ENCODE results near the gene OPA3. TPM values are rescaled to one million over a fixed set of nuclear protein-coding genes. Genes with fewer than 3 reads are reported as not detected.

OPA3 gene
- total RNA-seq (11.2 and 11.4 TPM in 2 replicates), polyA plus RNA-seq (6.2 and 7.3 TPM in 2 replicates), polyA minus RNA-seq (7.9 and 12.8 TPM in 2 replicates)
- total RNA-seq (2013): 3.6 TPM

- peak; percentile 100 for DNase-seq
- peak within 1 kb of the TSS; percentile 83 for H2AFZ ChIP-seq (ENCODE audit: insufficient read depth, low read depth, low read length, poor library complexity, severe bottlenecking)
- intact Hi-C loops (cut with micrococcal nuclease): loop anchor here (1.0 kb wide), 9 partner anchors 58 to 302 kb away; partner anchors contain the start of genes IRF2BP1, PPP1R13L, QPCTL and RTN2
- H3K9me3 ChIP-seq (ENCODE audit: control extremely low read depth in 1 of 3, control insufficient read depth in 2 of 3, insufficient read depth in 1 of 3, low read length in 2 of 3): no peaks in the 10 kb centered on the region
- peak within 1 kb of the TSS; percentile 83 for H3K4me2 ChIP-seq (replicated peaks; ENCODE audit: low read depth, low read length, poor library complexity, severe bottlenecking)
- no peaks in the 10 kb centered on the region for H4K20me1 ChIP-seq (ENCODE audit: control insufficient read depth, insufficient read depth, low read length, poor library complexity, severe bottlenecking)
- TF ChIP-seq, protein P1, sequence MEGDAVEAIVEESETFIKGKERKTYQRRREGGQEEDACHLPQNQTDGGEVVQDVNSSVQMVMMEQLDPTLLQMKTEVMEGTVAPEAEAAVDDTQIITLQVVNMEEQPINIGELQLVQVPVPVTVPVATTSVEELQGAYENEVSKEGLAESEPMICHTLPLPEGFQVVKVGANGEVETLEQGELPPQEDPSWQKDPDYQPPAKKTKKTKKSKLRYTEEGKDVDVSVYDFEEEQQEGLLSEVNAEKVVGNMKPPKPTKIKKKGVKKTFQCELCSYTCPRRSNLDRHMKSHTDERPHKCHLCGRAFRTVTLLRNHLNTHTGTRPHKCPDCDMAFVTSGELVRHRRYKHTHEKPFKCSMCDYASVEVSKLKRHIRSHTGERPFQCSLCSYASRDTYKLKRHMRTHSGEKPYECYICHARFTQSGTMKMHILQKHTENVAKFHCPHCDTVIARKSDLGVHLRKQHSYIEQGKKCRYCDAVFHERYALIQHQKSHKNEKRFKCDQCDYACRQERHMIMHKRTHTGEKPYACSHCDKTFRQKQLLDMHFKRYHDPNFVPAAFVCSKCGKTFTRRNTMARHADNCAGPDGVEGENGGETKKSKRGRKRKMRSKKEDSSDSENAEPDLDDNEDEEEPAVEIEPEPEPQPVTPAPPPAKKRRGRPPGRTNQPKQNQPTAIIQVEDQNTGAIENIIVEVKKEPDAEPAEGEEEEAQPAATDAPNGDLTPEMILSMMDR (IDR thresholded peaks at IDR 0.05): no peak
- TF ChIP-seq EZH2 (IDR thresholded peaks at IDR 0.05; ENCODE audit: borderline replicate concordance, insufficient read depth, low read depth, low read length, poor library complexity, severe bottlenecking): no peak
- peaks cover 10 to 15% of the 10 kb centered on the region in 2 donors for H3K4me1 ChIP-seq (ENCODE audit: control insufficient read depth in 2 of 2, insufficient read depth in 2 of 2, low read length in 2 of 2)
- peak within 1 kb of the TSS; percentile 97 for H3K9ac ChIP-seq (ENCODE audit: low read length)
- 0% methylated on average over 48 of the region's 63 CpGs for WGBS (ENCODE audit: insufficient coverage)
- Mint-ChIP-seq H3K4me1 (peaks cover 21% of the 10 kb centered on the region), H3K27ac (peak within 1 kb of the TSS; percentile 99), H3K9me3 (ENCODE audit: insufficient read depth) (no peaks in the 10 kb centered on the region), H3K27me3 (peaks cover 5% of the 10 kb centered on the region), H3K4me3 (peak within 1 kb of the TSS; percentile 85)
- no peaks in the 10 kb centered on the region for H3K36me3 ChIP-seq (replicated peaks in 1 of 2; ENCODE audit: control extremely low read depth in 1 of 2, control insufficient read depth in 1 of 2, extremely low read depth in 1 of 2, insufficient read depth in 2 of 2, low read length in 1 of 2)
- peak within 1 kb of the TSS; percentile 97 to 98 for H3K27ac ChIP-seq (ENCODE audit: low read length in 2 of 2)
- CTCF ChIA-PET: interaction anchor here (0.7 to 1.3 kb wide), 4 partner anchors 57 to 145 kb away, joined by 3 to 6 read pairs (median 4); no protein-coding TSS in a partner anchor
- POLR2A ChIA-PET: interaction anchor here (0.5 to 1.4 kb wide), 5 partner anchors 58 to 181 kb away, joined by 3 to 6 read pairs (median 4); no protein-coding TSS in a partner anchor
- peaks cover 32% of the 10 kb centered on the region for H3K79me2 ChIP-seq (ENCODE audit: control insufficient read depth, insufficient read depth, low read length)
- peak within 1 kb of the TSS; percentile 62 to 98 (median 82) for H3K4me3 ChIP-seq (ENCODE audit: control extremely low read depth in 1 of 5, extremely low read depth in 1 of 5, insufficient read depth in 1 of 5, low read depth in 2 of 5, low read length in 4 of 5)
- H3K27me3 ChIP-seq (replicated peaks in 1 of 4; ENCODE audit: control extremely low read depth in 1 of 4, control insufficient read depth in 3 of 4, insufficient read depth in 4 of 4, low read length in 3 of 4): no peaks in the 10 kb centered on the region
- peak; percentile 87 for ATAC-seq (ENCODE audit: low read depth)
Observed at GRCh38 chr19:45584332-45585157, at the start of gene OPA3. Gene OPA3 (minus strand): TSS chr19:45584802. CDS start chr19:45584764, 38 bp downstream.

All from B cell (primary cell).